Measurements from ENCODE around the gene DHRS7B. TPM values are rescaled to one million over a fixed set of nuclear protein-coding genes. Genes with fewer than 3 reads are reported as not detected.
A peak's percentile ranks its signal among the peaks of the same experiment; 100 is the strongest.
"Not testable (repeated sequence)": the region's sequence is repeated elsewhere in the genome, so short reads cannot be mapped to it uniquely, and the experiment has no call there.

DHRS7B gene
- total RNA-seq, 1 experiment from 2014 or later, result 17.6 TPM

GRCh38 chr17:21177854-21178600 lies 51.3 kb downstream of the DHRS7B start:
- no peak for DNase-seq (ENCODE audit: low read depth)

- peak; percentile 19 for DNase-seq (ENCODE audit: low read depth)
These were observed 56.7 kb downstream of the DHRS7B start for GRCh38 chr17:21183468-21183867.

GRCh38 chr17:21184570-21184969 lies 57.8 kb downstream of the DHRS7B start:
- DNase-seq (ENCODE audit: low read depth), result no peak

- no peak for DNase-seq (ENCODE audit: low read depth)
These were observed 58.3 kb downstream of the DHRS7B start for GRCh38 chr17:21185061-21185460.

GRCh38 chr17:21186399-21187187 lies 59.8 kb downstream of the DHRS7B start:
- DNase-seq (ENCODE audit: low read depth), result no peak

GRCh38 chr17:21189361-21189760 lies 62.6 kb downstream of the DHRS7B start:
- DNase-seq (ENCODE audit: low read depth), result no peak

- DNase-seq (ENCODE audit: low read depth), result no peak
These were observed 63.3 kb downstream of the DHRS7B start for GRCh38 chr17:21190078-21190477.

- no peak for DNase-seq (ENCODE audit: low read depth)
These were observed 64.9 kb downstream of the DHRS7B start for GRCh38 chr17:21191698-21192097.

GRCh38 chr17:21192414-21192813 lies 65.7 kb downstream of the DHRS7B start:
- not testable (repeated sequence) for DNase-seq (ENCODE audit: low read depth)

GRCh38 chr17:21193031-21193430 lies 66.3 kb downstream of the DHRS7B start:
- peak; percentile 21 for DNase-seq (ENCODE audit: low read depth)

GRCh38 chr17:21194226-21194625 lies 67.5 kb downstream of the DHRS7B start:
- no peak for DNase-seq (ENCODE audit: low read depth)

GRCh38 chr17:21194703-21195102 lies 67.9 kb downstream of the DHRS7B start:
- DNase-seq (ENCODE audit: low read depth), result peak; percentile 28

- no peak for DNase-seq (ENCODE audit: low read depth)
These were observed 69.4 kb downstream of the DHRS7B start for GRCh38 chr17:21196126-21196525.

GRCh38 chr17:21198411-21198810 lies 71.6 kb downstream of the DHRS7B start:
- no peak for DNase-seq (ENCODE audit: low read depth)

- DNase-seq (ENCODE audit: low read depth), result peak; percentile 82
These were observed 72.5 kb downstream of the DHRS7B start for GRCh38 chr17:21199311-21199710.

GRCh38 chr17:21199856-21200255 lies 73.1 kb downstream of the DHRS7B start:
- DNase-seq (ENCODE audit: low read depth), result no peak

GRCh38 chr17:21200590-21201297 lies 74.0 kb downstream of the DHRS7B start:
- DNase-seq (ENCODE audit: low read depth), result no peak

GRCh38 chr17:21201298-21201595 lies 74.5 kb downstream of the DHRS7B start:
- DNase-seq (ENCODE audit: low read depth), result no peak

GRCh38 chr17:21201874-21202273 lies 75.1 kb downstream of the DHRS7B start:
- no peak for DNase-seq (ENCODE audit: low read depth)

- no peak for DNase-seq (ENCODE audit: low read depth)
These were observed 75.7 kb downstream of the DHRS7B start for GRCh38 chr17:21202512-21202911.

GRCh38 chr17:21204935-21205334 lies 78.2 kb downstream of the DHRS7B start:
- no peak for DNase-seq (ENCODE audit: low read depth)

- no peak for DNase-seq (ENCODE audit: low read depth)
These were observed 81.6 kb downstream of the DHRS7B start for GRCh38 chr17:21208352-21208751.
